IPS-18c (cell line): Measurements from ENCODE around the gene GPC3.
"Not testable (repeated sequence)": the region's sequence is repeated elsewhere in the genome, so short reads cannot be mapped to it uniquely, and the experiment has no call there.

Experiments used
- H3K4me3 ChIP-seq: 2 replicates; pipeline ENCODE4 v1.7.0; 2013; ENCODE audit warnings: low read depth, mild to moderate bottlenecking, low read length, moderate library complexity; ENCODE audit not compliant: insufficient read depth
- H3K9me3 ChIP-seq: one replicate; pipeline ENCODE4 v1.6.1; 2013; ENCODE audit warnings: mild to moderate bottlenecking, low read length, moderate library complexity; ENCODE audit not compliant: control insufficient read depth, insufficient read depth

Gene GPC3

GRCh38 chrX:133648594-133648993 lies 336.8 kb downstream of the GPC3 start:
- Histone ChIP-seq H3K9me3 (peaks cover 8% of the 10 kb centered on the region), H3K4me3 (no peak overlapping the region)

- H3K4me3 ChIP-seq: no peak overlapping the region
- peaks cover 8% of the 10 kb centered on the region for H3K9me3 ChIP-seq
Observed at GRCh38 chrX:133646719-133647116, 338.7 kb downstream of the GPC3 start.

GRCh38 chrX:133645977-133646718 lies 339.2 kb downstream of the GPC3 start:
- H3K9me3 ChIP-seq: peaks cover 8% of the 10 kb centered on the region
- H3K4me3 ChIP-seq: no peak overlapping the region

- Histone ChIP-seq H3K9me3 (peaks cover 8% of the 10 kb centered on the region), H3K4me3 (no peak overlapping the region)
Observed at GRCh38 chrX:133645256-133645655, 340.1 kb downstream of the GPC3 start.

GRCh38 chrX:133640161-133641015 lies 345.0 kb downstream of the GPC3 start:
- Histone ChIP-seq H3K4me3 (no peak overlapping the region), H3K9me3 (no peaks in the 10 kb centered on the region)

GRCh38 chrX:133639726-133640125 lies 345.7 kb downstream of the GPC3 start:
- H3K9me3 ChIP-seq: no peaks in the 10 kb centered on the region
- no peak overlapping the region for H3K4me3 ChIP-seq

- Histone ChIP-seq H3K9me3 (no peaks in the 10 kb centered on the region), H3K4me3 (no peak overlapping the region)
Observed at GRCh38 chrX:133638285-133638684, 347.1 kb downstream of the GPC3 start.

- Histone ChIP-seq H3K9me3 (no peaks in the 10 kb centered on the region), H3K4me3 (no peak overlapping the region)
Observed at GRCh38 chrX:133637765-133638164, 347.6 kb downstream of the GPC3 start.

- Histone ChIP-seq H3K9me3 (no peaks in the 10 kb centered on the region), H3K4me3 (no peak overlapping the region)
Observed at GRCh38 chrX:133636009-133636408, 349.4 kb downstream of the GPC3 start.

- Histone ChIP-seq H3K4me3 (no peak overlapping the region), H3K9me3 (no peaks in the 10 kb centered on the region)
Observed at GRCh38 chrX:133634416-133634815, 351.0 kb downstream of the GPC3 start.

- no peak overlapping the region for H3K4me3 ChIP-seq
- H3K9me3 ChIP-seq: no peaks in the 10 kb centered on the region
Observed at GRCh38 chrX:133633950-133634349, 351.4 kb downstream of the GPC3 start.

- no peaks in the 10 kb centered on the region for H3K9me3 ChIP-seq
- no peak overlapping the region for H3K4me3 ChIP-seq
Observed at GRCh38 chrX:133633162-133633561, 352.2 kb downstream of the GPC3 start.

GRCh38 chrX:133630362-133630761 lies 355.0 kb downstream of the GPC3 start:
- no peaks in the 10 kb centered on the region for H3K9me3 ChIP-seq
- H3K4me3 ChIP-seq: no peak overlapping the region

GRCh38 chrX:133627673-133628072 lies 357.7 kb downstream of the GPC3 start:
- Histone ChIP-seq H3K9me3 (no peaks in the 10 kb centered on the region), H3K4me3 (no peak overlapping the region)

GRCh38 chrX:133621384-133621783 lies 364.0 kb downstream of the GPC3 start:
- H3K9me3 ChIP-seq, H3K4me3 ChIP-seq: not testable (repeated sequence)

- H3K4me3 ChIP-seq: no peak overlapping the region
- no peaks in the 10 kb centered on the region for H3K9me3 ChIP-seq
Observed at GRCh38 chrX:133611676-133612075, 373.7 kb downstream of the GPC3 start.

GRCh38 chrX:133610056-133610455 lies 375.3 kb downstream of the GPC3 start:
- H3K9me3 ChIP-seq: no peaks in the 10 kb centered on the region
- no peak overlapping the region for H3K4me3 ChIP-seq

- Histone ChIP-seq H3K9me3 (no peaks in the 10 kb centered on the region), H3K4me3 (no peak overlapping the region)
Observed at GRCh38 chrX:133609166-133609565, 376.2 kb downstream of the GPC3 start.
